ENCODE data around the gene METTL26. TPM values are rescaled to one million over a fixed set of nuclear protein-coding genes. Genes with fewer than 3 reads are reported as not detected.

METTL26 gene
- total and polyA plus RNA-seq, 9 of the 15 experiments (the other 6 are each of a cell fraction or from before 2014, with no cell fraction given), result 7.3 to 262 (median 80.9) TPM

DNA sequence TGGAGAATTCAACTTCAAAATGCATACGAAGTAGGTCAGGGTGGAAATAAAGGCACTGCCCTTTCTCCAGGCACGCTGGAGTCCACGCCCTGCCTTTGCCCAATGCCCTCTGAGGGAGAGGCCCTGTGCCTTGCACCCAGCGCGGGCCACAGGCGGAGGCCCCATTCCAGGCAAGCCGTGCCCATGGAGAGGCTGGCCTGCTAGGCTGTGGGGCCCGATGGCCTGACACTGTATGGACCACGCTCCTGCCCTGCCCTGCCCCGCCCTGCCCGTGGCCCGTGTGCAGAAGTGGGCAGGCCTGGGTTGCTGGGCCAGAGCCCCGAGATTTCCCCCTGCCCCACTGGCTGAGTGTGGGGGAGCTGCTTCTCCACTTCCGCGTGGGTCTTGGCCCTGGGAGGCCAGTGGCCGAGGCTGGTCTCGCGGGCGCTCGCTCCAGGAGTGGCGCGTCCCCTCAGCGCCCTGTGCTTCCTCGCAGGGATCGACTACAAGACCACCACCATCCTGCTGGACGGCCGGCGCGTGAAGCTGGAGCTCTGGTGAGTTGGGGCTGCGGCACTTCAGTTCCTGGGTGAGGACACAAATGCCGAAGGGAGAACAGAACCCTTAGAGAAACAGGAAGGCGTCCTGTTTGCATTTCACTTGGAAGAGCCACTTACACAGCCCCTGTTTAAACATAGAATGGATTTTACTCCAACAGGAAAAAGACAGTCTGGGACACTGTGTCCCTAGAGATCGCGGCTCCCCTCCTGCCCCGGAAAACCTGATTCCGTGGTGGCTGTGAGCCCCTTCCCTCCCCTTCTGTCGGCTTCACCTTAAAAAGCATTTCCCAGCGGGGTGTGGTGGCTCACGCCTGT lies 19.1 kb downstream of the METTL26 start:
- H3K9me1 ChIP-seq (ENCODE audit: control insufficient read depth, insufficient read depth, low read length), result no peaks in the 10 kb centered on the region
- POLR2A ChIA-PET, result no interaction called here
- 92% methylated on average over 28 of the region's 39 CpGs for WGBS (ENCODE audit: insufficient coverage, low coverage, missing lambda C conversion rate)
- FAIRE-seq (no peak), ATAC-seq (no peak), DNase-seq (ENCODE audit: extremely low read depth in 1 of 4, low spot score in 3 of 4) (no peak)
- intact Hi-C loops (cut with micrococcal nuclease) (no loop called here), in situ Hi-C loops (cut with MboI) (no loop called here)
- H4K20me1 ChIP-seq (replicated peaks; ENCODE audit: control insufficient read depth, insufficient read depth, low read length), result no peaks in the 10 kb centered on the region
- peaks cover 9% of the 10 kb centered on the region for H3K79me2 ChIP-seq (ENCODE audit: control insufficient read depth, insufficient read depth, low read length)
- no peak overlapping the region for H2AFZ ChIP-seq (ENCODE audit: low read depth, low read length)
- CTCF ChIA-PET (ENCODE audit: low intra/inter-chr PET ratio), result no interaction called here
- BruUV-seq (replicated peaks), result no TSS peak
- H3K9ac ChIP-seq (ENCODE audit: insufficient read depth in 1 of 2, low read depth in 2 of 2, low read length in 2 of 2), result peak overlapping the region in 1 of 2 experiments; percentile 45; a peak in 1 of 4 replicates
- no peak overlapping the region for H3K4me2 ChIP-seq (ENCODE audit: insufficient read depth, low read length)
- H3K4me3 ChIP-seq, result no peak overlapping the region
- H3K27ac ChIP-seq (ENCODE audit: extremely low read depth, low read depth, low read length), result no peak overlapping the region
- H3K9me3 ChIP-seq (replicated peaks; ENCODE audit: control insufficient read depth, insufficient read depth, low read depth, low read length), result 0 out of 2 replicates have a peak, but pooled peaks cover 2% of the 10 kb centered on the region
- no peaks in the 10 kb centered on the region for H3K27me3 ChIP-seq (ENCODE audit: control insufficient read depth in 2 of 2, insufficient read depth in 2 of 2, low read length in 2 of 2)
- H3K4me1 ChIP-seq (replicated peaks in 1 of 2; ENCODE audit: control insufficient read depth in 2 of 2, insufficient read depth in 2 of 2, low read length in 2 of 2), result peaks cover 6 to 30% of the 10 kb centered on the region in 2 experiments
- peaks cover 6% of the 10 kb centered on the region; the same call in 1 of the 3 replicates for H3K36me3 ChIP-seq (ENCODE audit: control insufficient read depth, insufficient read depth, low read length)
- no peak for TF ChIP-seq ZNF436 (CRISPR knock-in tag; IDR thresholded peaks at IDR 0.05)
- no peak for TF ChIP-seq ZNF609 (CRISPR knock-in tag; IDR thresholded peaks at IDR 0.05; ENCODE audit: borderline replicate concordance)
- TF ChIP-seq, protein P1, sequence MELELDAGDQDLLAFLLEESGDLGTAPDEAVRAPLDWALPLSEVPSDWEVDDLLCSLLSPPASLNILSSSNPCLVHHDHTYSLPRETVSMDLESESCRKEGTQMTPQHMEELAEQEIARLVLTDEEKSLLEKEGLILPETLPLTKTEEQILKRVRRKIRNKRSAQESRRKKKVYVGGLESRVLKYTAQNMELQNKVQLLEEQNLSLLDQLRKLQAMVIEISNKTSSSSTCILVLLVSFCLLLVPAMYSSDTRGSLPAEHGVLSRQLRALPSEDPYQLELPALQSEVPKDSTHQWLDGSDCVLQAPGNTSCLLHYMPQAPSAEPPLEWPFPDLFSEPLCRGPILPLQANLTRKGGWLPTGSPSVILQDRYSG (tag; conservative IDR thresholded peaks at IDR 0.05; ENCODE audit: low read depth), result no peak
- no peak for TF ChIP-seq POLR3G (IDR thresholded peaks at IDR 0.05; ENCODE audit: extremely low read depth, insufficient read length, insufficient replicate concordance)
- TF ChIP-seq STAT6 (CRISPR knock-in tag; IDR thresholded peaks at IDR 0.05), result no peak
- no peak for TF ChIP-seq RFX1 (IDR thresholded peaks at IDR 0.05)
- TF ChIP-seq MYBL2 (IDR thresholded peaks at IDR 0.05; ENCODE audit: low read depth), result no peak
- no peak for TF ChIP-seq MYBL2 (CRISPR knock-in tag; IDR thresholded peaks at IDR 0.05; ENCODE audit: borderline replicate concordance)
- no peak for TF ChIP-seq CBFA2T2 (conservative IDR thresholded peaks at IDR 0.05)
